ENCODE measurements around the gene ENPP3.

The ENPP3 gene

GRCh38 chr6:131765081-131765803 lies 128.1 kb downstream of the ENPP3 start:
- no peak for DNase-seq (ENCODE audit: low spot score)

DNA sequence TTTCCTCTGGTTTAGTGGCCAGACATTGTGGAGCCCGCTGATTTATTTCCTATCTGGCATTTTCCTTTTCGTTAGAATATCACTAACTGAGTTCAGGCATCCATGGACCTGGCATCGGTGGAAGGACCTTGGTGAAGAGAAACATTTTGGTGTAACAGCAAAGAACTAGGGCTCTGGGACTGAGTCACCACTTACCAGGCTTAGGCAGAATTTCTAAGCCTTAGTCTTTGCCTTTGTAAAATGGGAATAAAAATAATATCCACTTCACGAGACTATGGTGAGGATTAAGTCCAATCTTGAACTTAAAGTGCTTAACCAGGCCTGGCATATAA lies 128.7 kb downstream of the ENPP3 start:
- DNase-seq (ENCODE audit: low spot score), result peak; percentile 70

DNA sequence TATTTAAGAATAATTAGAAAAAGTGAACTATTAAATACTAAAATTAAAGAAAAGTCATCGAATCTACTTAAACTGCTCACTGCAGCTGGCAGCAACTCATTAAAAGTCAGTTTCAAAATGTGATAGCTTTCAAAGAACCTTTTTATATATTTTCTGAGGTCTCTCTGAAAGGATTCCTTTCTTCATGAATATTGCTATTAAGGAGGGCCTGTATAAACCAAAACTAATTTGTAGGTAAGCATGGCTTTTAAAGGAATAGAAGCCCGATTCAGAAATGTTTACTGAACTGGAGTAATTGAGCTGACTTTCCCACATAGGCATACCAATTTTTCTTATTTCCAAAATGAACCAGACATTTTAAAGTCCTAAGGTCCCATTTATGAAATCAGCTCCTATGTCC lies 129.5 kb downstream of the ENPP3 start:
- DNase-seq (ENCODE audit: low spot score), result no peak

- no peak for DNase-seq (ENCODE audit: low spot score)
These were observed 131.9 kb downstream of the ENPP3 start for GRCh38 chr6:131768964-131769363.

DNA sequence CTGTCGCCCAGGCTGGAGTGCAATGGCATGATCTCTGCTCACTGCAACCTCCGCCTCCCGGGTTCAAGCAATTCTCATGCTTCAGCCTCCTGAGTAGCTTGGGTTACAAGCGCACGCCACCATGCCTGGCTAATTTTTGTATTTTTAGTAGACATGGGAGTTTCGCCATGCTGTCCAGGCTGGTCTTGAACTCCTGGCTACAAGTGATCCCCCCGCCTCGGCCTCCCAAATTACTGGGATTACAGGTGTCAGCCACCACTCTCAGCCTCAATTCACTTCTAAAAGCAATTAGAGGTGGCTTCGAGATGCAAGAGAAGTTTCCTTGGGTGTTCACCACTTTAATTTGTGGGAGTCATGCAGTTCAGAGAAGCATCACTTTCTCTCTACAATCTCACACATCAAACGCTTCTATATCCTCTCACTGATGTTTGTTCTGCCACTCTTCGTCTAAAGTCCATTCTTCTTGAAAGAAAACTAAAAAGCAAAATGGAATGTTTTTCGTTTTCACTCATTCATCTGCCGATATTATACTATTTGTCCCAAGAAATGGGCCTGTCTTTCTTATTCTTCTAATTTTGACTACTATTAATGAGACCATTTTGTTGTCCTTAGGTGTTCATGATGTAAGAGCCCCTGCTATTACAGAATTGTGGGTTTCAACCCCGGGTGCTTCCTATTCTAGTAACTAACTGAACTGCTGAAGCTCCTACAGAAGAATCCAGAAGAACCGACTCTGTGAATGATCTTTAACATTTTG lies 132.5 kb downstream of the ENPP3 start:
- DNase-seq (ENCODE audit: low spot score), result no peak

GRCh38 chr6:131770776-131771175 lies 133.7 kb downstream of the ENPP3 start:
- DNase-seq (ENCODE audit: low spot score), result no peak

DNA sequence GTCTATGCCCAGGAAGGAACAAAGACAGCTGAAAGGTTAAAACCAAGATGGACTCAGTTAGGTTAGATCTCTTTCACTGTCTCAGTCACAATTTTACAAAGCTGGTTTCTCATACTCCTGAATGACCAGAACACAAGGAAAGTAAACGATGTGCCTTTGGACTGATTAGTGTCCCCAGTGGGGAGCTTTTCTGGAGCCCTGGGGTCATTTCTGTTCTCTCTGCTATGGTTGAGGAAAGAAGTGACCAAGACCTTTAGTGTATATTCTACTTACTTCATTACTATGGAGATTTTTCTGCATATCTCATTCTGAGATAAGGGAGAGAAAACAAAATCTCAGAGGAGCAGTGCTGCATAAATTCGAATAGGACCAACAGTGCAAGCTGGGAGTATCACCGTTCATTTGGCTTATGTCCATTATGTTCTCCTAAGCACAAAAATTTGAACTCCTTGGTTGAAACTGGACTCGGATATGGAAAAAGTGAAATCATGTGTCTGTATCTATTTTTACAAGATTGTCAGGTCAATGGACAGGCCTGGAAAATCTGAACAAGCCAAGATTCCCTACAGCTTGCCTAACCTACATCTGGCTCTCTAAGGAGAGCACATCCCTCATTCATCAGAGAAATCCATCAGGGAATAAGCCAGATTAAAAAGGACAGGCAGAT lies 136.3 kb downstream of the ENPP3 start:
- DNase-seq (ENCODE audit: low spot score), result no peak

GRCh38 chr6:131775886-131776285 lies 138.8 kb downstream of the ENPP3 start:
- no peak for DNase-seq (ENCODE audit: low spot score)

DNA sequence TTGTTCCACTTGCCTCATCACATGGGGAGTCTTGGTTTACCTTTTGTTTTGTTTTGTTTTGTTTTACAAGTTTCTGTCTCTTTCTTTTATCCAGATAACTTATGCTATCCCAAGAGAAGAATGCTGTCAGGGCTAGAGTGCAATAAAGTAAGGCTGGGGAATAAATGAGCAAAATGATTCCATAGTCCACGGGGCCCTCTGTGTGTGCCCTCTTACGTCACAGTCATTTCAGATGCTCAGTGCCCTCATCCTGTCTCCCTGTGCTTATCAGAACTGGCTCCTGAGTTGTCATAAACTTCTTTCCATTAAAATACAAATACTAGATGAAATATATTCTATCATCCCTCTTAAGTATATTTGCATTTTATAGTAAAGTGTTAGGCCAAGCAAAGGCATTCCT lies 139.9 kb downstream of the ENPP3 start:
- DNase-seq (ENCODE audit: low spot score), result no peak

DNA sequence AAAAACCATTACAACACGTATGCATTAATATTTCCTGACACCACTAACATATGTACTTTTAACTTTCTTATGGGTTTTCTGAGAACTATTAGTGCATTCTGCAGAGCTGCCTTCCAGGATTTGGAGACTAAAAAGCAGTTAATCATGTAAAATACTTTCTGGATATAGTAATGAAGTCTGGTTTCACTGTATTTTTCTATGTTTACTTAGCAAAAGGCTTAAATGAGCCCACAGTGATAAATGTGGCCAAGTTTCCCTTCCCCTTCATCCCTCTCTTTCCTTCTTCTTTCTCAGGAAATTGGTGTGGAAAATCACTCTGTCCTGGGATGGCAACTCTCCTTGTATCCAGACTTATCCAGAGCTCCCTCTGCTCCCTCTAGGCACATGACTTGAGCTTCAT lies 141.1 kb downstream of the ENPP3 start:
- no peak for DNase-seq (ENCODE audit: low spot score)

- DNase-seq (ENCODE audit: low spot score), result no peak
These were observed 142.2 kb downstream of the ENPP3 start for GRCh38 chr6:131779304-131779703.

DNA sequence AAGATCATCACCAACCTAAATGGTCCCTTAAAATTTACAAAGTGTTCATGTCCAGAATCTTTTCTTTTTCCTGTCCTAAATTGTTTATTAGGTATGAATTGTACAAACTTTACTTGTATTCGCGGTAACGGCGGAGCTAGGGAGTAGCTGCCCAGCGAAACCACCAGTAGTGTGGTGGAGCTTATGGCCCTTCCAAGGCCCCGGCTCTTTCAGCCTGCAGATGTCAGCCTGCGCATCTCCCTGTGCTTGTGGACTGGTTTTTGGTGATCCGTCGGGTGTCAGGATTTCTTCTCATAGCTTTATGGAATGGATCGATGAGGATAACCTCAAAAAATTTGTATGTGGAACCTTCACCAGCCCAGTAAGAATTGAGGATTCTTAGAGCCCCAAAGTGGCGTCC lies 143.5 kb downstream of the ENPP3 start:
- no peak for DNase-seq (ENCODE audit: low spot score)

DNA sequence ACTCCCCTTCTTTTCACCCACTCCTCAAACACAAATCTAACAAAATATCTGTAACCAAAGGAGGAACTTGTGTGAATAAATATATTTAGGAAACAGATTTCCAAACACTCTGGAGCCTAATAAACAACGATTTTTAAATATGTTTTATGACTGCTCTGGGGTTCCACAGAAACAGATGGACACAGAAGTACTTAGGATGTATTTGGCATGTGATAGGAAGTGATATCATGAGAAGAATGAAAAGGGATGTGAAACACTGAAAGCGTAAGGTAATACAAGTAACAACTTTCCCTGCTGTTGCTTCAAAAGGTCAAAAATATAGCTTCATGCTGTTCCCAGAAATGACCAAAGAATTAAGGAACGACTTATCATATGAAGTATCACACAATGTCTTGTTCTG lies 144.6 kb downstream of the ENPP3 start:
- no peak for DNase-seq (ENCODE audit: low spot score)

- DNase-seq (ENCODE audit: low spot score), result no peak
These were observed 145.7 kb downstream of the ENPP3 start for GRCh38 chr6:131782764-131783163.

- DNase-seq (ENCODE audit: low spot score), result no peak
These were observed 147.5 kb downstream of the ENPP3 start for GRCh38 chr6:131784561-131784960.

DNA sequence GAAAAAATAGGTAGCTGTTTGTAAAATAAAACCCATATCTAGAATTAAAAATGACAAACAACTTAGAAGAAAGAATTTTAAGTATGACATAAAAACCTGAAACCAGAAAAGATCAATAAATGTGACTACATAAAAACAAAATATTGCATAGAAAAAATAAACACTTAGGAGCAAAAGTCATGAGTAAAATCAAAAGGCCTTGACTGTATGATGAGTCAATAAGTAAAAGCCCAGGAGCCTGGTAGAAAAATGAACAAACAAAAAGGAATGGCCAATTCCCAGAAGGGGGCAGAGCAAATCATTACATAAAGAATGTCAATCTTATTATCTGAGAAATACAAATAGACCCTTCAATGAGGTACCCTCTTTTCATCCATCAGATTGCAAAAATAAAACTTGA lies 150.0 kb downstream of the ENPP3 start:
- DNase-seq (ENCODE audit: low spot score), result no peak

DNA sequence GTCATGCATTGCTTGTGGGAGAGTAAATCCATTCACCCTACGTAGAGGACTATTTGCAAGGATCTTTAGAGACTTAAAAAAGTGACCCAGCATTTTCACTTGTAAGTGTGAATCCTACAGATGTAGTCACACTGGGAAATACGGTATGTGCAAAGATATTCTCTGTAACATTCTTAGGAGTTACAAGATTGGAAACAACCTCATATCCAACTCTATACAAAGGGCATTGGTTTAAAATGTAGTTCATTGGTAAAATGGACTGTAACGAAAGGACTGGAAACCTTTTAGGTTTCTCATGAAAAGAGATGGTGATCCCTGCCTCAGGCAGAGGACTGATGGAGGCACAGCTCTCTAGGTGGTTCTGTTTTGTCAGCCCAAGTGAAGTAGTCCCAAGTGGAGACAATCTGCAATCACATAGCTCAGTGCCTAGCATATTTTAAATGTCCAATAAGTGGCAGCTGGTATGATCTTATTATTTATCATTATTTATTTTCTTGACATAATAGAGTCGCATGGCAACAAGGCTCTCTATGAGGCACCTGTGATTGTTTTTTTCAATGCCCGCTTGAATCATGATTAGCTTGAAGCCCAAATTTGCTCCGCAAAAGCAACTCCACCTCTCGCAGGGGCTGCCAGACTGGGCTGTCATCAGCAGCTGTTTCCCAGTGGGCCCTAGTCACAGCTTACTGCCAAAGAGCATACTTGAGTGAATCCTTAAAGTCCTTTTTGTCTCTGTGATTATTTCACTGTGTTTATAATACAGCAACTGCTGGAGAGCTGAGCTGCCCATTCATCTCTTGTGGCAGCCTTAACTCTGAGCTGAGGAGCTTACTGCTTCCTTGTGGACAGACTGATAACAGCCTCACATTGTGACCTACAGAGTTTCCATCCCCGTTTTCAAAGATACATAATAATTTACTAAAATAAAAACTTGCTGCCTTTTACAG lies 150.9 kb downstream of the ENPP3 start:
- DNase-seq (ENCODE audit: low spot score), result peak; percentile 75

GRCh38 chr6:131789219-131789618 lies 152.1 kb downstream of the ENPP3 start:
- DNase-seq (ENCODE audit: low spot score), result no peak

DNA sequence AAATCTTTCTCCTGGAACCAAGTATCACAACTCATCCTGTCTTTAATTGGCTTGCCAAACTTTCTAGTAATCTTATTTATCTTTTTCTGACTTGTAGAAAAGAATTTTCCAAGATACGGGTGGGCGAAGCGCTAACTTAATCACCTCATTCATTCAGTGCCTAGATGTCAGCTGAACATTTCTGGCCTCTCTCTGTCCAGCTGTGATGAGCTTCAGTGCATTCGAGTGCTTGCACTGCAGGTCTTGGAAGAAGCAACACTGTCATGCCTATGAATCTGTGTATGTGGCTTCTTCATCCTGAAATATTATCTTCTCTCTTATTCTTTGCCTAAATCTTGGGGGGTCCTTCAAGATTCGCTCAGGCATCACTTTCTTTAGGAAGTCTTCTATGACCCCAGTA lies 154.4 kb downstream of the ENPP3 start:
- no peak for DNase-seq (ENCODE audit: low spot score)

DNA sequence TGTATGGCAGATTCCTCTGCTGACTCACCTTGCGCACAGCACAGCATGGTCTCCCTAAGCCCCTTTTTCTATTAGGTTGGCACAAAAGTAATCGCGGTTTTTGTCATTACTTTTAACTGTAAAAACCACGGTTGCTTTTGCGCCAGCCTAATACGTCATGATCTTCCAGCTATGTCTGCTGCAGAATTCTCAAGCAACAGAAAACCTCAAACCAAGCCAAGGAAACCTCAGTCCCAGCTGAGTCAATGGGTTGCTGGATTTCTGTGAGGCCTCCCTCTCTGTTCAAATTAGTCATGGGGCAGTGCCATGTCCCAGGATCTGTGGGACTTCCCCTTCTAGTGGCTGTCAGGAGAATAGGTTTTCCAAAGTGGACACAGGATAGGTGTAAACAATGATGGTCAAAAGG lies 155.0 kb downstream of the ENPP3 start:
- DNase-seq (ENCODE audit: low spot score), result no peak

GRCh38 chr6:131795366-131795765 lies 158.3 kb downstream of the ENPP3 start:
- DNase-seq (ENCODE audit: low spot score), result no peak
